ENCODE data around the gene BBS9.
"Not testable (repeated sequence)": the region's sequence is repeated elsewhere in the genome, so short reads cannot be mapped to it uniquely, and the experiment has no call there.

BBS9 gene

GRCh38 chr7:33196221-33196620 lies 66.9 kb downstream of the BBS9 start:
- no peak for DNase-seq (ENCODE audit: low read depth in 2 of 2)

- no peak for DNase-seq (ENCODE audit: low read depth in 2 of 2)
These were observed 70.9 kb downstream of the BBS9 start for GRCh38 chr7:33200282-33200681.

GRCh38 chr7:33201821-33202220 lies 72.5 kb downstream of the BBS9 start:
- DNase-seq (ENCODE audit: low read depth in 2 of 2): no peak

- no peak for DNase-seq (ENCODE audit: low read depth in 2 of 2)
These were observed 81.6 kb downstream of the BBS9 start for GRCh38 chr7:33210958-33211357.

GRCh38 chr7:33212144-33212543 lies 82.8 kb downstream of the BBS9 start:
- no peak for DNase-seq (ENCODE audit: low read depth in 2 of 2)

GRCh38 chr7:33215992-33216391 lies 86.6 kb downstream of the BBS9 start:
- no peak for DNase-seq (ENCODE audit: low read depth in 2 of 2)

GRCh38 chr7:33217595-33217994 lies 88.2 kb downstream of the BBS9 start:
- no peak for DNase-seq (ENCODE audit: low read depth in 2 of 2)

- DNase-seq (ENCODE audit: low read depth in 2 of 2): not testable (repeated sequence)
These were observed 89.6 kb downstream of the BBS9 start for GRCh38 chr7:33218841-33219535.

GRCh38 chr7:33220231-33220630 lies 90.9 kb downstream of the BBS9 start:
- no peak for DNase-seq (ENCODE audit: low read depth in 2 of 2)

GRCh38 chr7:33221390-33221789 lies 92.0 kb downstream of the BBS9 start:
- DNase-seq (ENCODE audit: low read depth in 2 of 2): no peak

GRCh38 chr7:33232632-33233145 lies 103.3 kb downstream of the BBS9 start:
- no peak for DNase-seq (ENCODE audit: low read depth in 2 of 2)

- DNase-seq (ENCODE audit: low read depth in 2 of 2): no peak
These were observed 104.3 kb downstream of the BBS9 start for GRCh38 chr7:33233659-33234058.

- no peak for DNase-seq (ENCODE audit: low read depth in 2 of 2)
These were observed 107.7 kb downstream of the BBS9 start for GRCh38 chr7:33237036-33237435.

GRCh38 chr7:33243319-33243881 lies 114.0 kb downstream of the BBS9 start:
- no peak for DNase-seq (ENCODE audit: low read depth in 2 of 2)

- DNase-seq (ENCODE audit: low read depth in 2 of 2): no peak
These were observed 119.3 kb downstream of the BBS9 start for GRCh38 chr7:33248671-33249070.

- DNase-seq (ENCODE audit: low read depth in 2 of 2): no peak
These were observed 121.1 kb downstream of the BBS9 start for GRCh38 chr7:33250421-33250871.

- no peak for DNase-seq (ENCODE audit: low read depth in 2 of 2)
These were observed 121.9 kb downstream of the BBS9 start for GRCh38 chr7:33251301-33251700.

GRCh38 chr7:33258491-33258951 lies 129.2 kb downstream of the BBS9 start:
- no peak for DNase-seq (ENCODE audit: low read depth in 2 of 2)

- no peak for DNase-seq (ENCODE audit: low read depth in 2 of 2)
These were observed 132.2 kb downstream of the BBS9 start for GRCh38 chr7:33261585-33261984.

- DNase-seq (ENCODE audit: low read depth in 2 of 2): no peak
These were observed 133.1 kb downstream of the BBS9 start for GRCh38 chr7:33262476-33262875.

- not testable (repeated sequence) for DNase-seq (ENCODE audit: low read depth in 2 of 2)
These were observed 142.5 kb downstream of the BBS9 start for GRCh38 chr7:33271839-33272371.

GRCh38 chr7:33273356-33273755 lies 144.0 kb downstream of the BBS9 start:
- no peak for DNase-seq (ENCODE audit: low read depth in 2 of 2)

GRCh38 chr7:33276325-33276724 lies 147.0 kb downstream of the BBS9 start:
- DNase-seq (ENCODE audit: low read depth in 2 of 2): no peak

Data from stimulated activated CD4-positive, alpha-beta T cell treated with anti-CD3 and anti-CD28 coated beads, Interleukin-1b, Interleukin-23, amount 100 ng/mL, for 4 hours (primary cell).